Heart left ventricle (tissue), 13 donors: Measurements from ENCODE around the gene NYAP1.

ENCODE experiments used
- CTCF ChIP-seq, 12 donors: fragments of 200-600 bp; sonication (generic) in 4 of 12; IDR thresholded peaks; one replicate each; pipeline versions ENCODE4 v1.5.0 to v1.8.0; 2018 to 2022; ENCODE audit warnings: antibody characterized with exemption in 12 of 12, mild to moderate bottlenecking in 5 of 12
- POLR2A ChIP-seq, 2 donors: fragments of 450-650 bp; IDR thresholded peaks; one replicate each; pipeline ENCODE4 v1.6.1; 2017; ENCODE audit warnings: antibody characterized with exemption in 2 of 2, mild to moderate bottlenecking in 2 of 2, moderate library complexity in 2 of 2
- donor health status: ischemic (EF 13 %, LVEDD 7.1; RV severe dilation, severe dysfunction).
- donor health status: DM: no; HTN: yes; CAD: no.
- donor health status: DM: no; HTN: no; CAD: no.
- donor health status: ischemic (EF 25% LVEDD 6.9; RV normal size, moderate dysfunction).
- donor health status: ischemic (EF 25% LVEDD 5.7; RV mildly dilated, moderate dysfunction).
- donor health status: ischemic (EF 35%, LVEDD 5.7; RV mildly dilated, moderate dysfunction).
- donor health status: nonischemic (EF 11% LVEDD 7.7; RV severe dilation, severe dysfunction).
- donor health status: DM: yes; HTN: yes; CAD: no.
- donor health status: PGD.
- donor health status: ischemic (EF 29% LVEDD 5.4; RV normal size, mild dysfunction).
- donor health status: nonischemic (EF 23%, LVEDD 6.1; RV moderate dilation, normal function).

GRCh38 chr7:100543586-100543985 lies 59.9 kb downstream of the NYAP1 start:
- TF ChIP-seq CTCF (IDR thresholded peaks at IDR 0.05) (no peak), POLR2A (IDR thresholded peaks at IDR 0.05) (no peak)
